AG09319 (cell line): ENCODE measurements around the gene ARHGEF28.
A peak's percentile ranks its signal among the peaks of the same experiment; 100 is the strongest.

Experiments
- DNase-seq: peaks from one replicate; pipeline ENCODE4 v3.0.0-alpha.2; 2010; ENCODE audit warnings: low read depth; ENCODE audit errors: extremely low read depth
- CTCF ChIP-seq: IDR thresholded peaks from 2 replicates; pipeline ENCODE4 v1.5.1; 2011; ENCODE audit warnings: low read depth, mild to moderate bottlenecking, inconsistent platforms, low read length, moderate library complexity

ARHGEF28 gene

GRCh38 chr5:73922224-73922623, 296.2 kb downstream of the ARHGEF28 start:
- no peak for TF ChIP-seq CTCF
- no peak for DNase-seq

GRCh38 chr5:73922875-73923557, 297.0 kb downstream of the ARHGEF28 start:
- DNase-seq: no peak
- TF ChIP-seq CTCF: no peak

GRCh38 chr5:73928476-73929070, 302.6 kb downstream of the ARHGEF28 start:
- TF ChIP-seq CTCF: no peak

GRCh38 chr5:73935719-73936118, 309.7 kb downstream of the ARHGEF28 start:
- DNase-seq: no peak
- TF ChIP-seq CTCF: no peak

More at GRCh38 chr5:73928476-73929070, 302.6 kb downstream of the ARHGEF28 start:
- no peak for DNase-seq

- DNase-seq: peak; percentile 72
Measured at GRCh38 chr5:73938280-73938937, 312.4 kb downstream of the ARHGEF28 start.

GRCh38 chr5:73938938-73939320, 312.9 kb downstream of the ARHGEF28 start:
- no peak for DNase-seq
- TF ChIP-seq CTCF: no peak

More at GRCh38 chr5:73938280-73938937, 312.4 kb downstream of the ARHGEF28 start:
- TF ChIP-seq CTCF: no peak

GRCh38 chr5:73939557-73939956, 313.6 kb downstream of the ARHGEF28 start:
- TF ChIP-seq CTCF: no peak
- no peak for DNase-seq
